HG03460 (cell line): ENCODE measurements around the gene GNB1.
"Not testable (repeated sequence)": the region's sequence is repeated elsewhere in the genome, so short reads cannot be mapped to it uniquely, and the experiment has no call there.

Experiments used
- ATAC-seq: cut with Tn5 transposase; IDR thresholded peaks from one replicate; pipeline ENCODE4 v1.9.1; 2021; ENCODE audit not compliant: unreplicated experiment

The GNB1 gene

DNA sequence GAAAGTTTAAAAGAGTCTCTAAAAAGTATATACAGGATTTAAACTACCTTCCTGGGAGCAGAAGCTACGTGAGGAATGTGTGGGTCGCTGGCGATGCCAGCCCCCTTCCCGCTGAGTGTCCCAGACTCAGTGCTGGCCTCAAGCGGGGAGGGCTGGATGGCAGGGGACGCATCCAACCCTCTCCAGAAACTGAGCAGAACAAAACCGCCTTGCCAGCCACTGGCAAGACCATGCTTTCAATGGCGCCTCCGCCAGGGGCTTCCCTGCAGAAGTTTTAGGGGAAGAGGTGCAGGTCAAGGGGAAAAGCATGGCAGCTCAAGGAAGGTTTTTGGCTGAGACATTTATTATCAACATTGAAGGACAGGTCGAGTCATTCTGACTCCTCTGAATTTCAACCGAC is 138.7 kb downstream of the GNB1 start:
- ATAC-seq, result no peak

DNA sequence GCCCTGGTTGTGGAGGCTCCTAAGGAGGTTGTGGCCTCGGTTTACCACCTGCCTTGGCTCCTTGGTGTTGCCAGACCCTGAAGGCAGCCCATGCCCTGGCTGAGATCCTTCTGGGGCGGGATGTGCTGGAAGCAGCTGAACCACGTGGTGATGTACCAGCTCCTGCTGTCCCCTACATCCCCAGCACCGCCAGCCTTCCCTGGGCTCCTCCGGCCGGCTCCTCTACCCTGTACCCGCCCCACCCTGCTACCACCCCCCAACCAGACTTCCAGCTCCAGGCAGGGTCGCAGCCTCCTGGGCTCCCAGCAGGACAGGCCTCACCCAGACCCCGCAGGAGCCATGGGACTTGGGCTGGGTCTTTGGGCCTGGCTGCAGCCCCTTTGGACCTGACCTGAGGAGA is 140.9 kb downstream of the GNB1 start:
- not testable (repeated sequence) for ATAC-seq

DNA sequence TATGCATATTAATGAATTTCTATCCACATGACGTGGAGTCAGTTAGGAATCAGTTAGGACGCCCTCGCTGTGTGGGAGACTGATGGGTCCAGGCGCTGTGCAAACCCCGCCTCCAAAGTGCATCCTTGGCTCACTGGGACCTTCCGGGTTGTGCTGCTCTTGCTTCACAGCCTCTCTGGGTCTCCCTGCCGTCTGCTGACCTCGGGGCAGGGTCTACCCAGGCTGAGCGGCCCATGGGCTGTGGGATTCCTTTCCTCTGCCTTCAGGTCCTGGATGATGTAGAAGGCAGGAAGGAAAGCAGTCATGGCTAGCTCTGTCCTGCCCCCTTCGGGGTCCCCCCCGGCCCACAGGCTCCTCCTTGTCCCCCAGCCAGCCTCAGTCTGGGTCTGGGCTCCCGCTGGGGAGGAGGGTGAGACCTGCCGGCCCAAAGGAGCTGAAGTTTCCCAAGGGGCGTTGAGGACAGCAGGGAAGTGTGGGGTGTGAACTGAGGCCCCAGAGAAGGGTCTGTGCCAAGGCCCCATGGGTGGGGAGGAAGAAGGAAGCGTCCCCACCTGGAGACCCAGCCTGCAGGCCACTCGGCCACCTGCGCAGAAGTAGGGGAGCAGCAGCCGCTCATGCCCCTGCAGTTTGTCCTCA is 142.1 kb downstream of the GNB1 start:
- ATAC-seq, result no peak

DNA sequence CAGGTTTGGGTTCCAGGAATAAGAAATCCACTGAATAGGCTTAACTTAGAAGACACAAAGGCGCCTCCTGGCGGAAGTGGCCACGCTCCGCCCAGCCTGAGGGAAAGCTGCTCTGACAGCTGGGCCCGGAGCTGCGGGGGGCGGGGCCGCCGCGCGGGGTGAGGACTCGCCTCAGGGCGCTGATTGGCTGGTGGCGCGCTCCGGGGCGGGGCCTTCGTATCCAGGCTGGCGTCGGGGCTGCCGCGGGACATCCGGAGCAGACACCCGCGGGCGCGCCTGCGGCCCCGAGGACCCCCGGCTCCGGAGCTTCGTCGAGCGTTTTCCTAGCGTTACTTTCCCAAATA is 144.3 kb downstream of the GNB1 start:
- peak; percentile 73 for ATAC-seq

DNA sequence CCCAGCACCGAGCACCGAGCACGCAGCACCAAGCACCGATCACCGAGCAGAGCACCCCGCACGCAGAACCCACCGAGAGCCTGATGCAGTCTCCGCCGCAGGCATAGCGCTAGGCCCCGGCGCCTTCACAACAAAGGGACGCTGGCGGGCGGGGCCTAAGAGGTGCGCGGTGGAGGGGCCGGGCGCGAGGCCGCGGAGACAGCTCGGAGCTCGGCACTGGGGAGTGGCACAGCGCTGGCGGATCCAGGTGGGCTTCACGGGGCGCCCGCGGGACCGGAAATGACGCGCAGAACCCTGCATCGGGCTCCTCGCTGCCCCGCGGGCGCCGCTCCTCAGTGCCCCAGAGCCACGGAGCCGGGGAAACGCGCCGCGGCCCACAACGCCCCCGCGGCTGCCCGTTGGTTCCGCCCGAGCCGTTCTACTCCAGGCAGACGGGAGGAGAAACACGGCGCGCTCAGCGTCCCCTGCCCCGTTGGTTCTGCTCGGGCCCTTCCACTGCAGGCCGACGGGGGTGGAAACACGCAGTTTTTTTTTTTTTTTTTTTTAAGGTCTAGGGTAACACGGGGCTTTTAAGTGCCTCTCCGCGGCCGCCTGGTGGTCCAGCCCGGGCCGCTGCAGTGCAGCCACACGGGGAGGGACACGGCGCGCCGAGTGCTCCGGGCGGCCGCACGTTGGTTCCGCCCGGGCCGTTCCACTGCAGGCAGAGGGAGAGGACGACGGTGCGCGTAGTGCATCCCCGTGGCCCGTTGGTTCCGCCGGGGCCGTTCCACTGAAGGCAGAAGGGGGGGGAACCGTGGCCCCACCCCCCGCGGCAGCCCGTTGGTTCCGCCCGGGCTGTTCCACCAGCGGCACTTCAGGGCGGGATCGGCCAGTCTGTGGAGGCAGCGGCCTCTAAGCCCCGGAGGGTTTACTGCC is 145.0 kb downstream of the GNB1 start:
- peak; percentile 60 for ATAC-seq

DNA sequence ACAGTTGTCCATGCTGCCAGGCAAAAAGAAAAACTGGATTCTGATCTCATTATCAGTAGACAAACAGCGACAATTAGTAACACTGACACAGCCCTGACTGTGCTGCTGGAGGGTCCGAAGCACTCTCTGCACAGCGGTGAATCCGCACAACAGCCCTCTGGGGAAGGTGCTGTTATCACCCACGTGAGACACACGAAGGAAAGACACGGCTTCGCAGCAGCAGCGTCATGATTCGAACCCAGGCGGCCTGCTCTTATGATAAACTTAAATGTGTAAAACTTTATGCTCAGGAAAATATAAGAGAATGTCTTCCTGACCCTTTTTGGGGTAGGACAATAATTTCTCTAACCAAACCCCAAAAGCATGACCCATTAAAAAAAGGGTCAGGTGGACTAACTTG is 148.4 kb downstream of the GNB1 start:
- not testable (repeated sequence) for ATAC-seq

DNA sequence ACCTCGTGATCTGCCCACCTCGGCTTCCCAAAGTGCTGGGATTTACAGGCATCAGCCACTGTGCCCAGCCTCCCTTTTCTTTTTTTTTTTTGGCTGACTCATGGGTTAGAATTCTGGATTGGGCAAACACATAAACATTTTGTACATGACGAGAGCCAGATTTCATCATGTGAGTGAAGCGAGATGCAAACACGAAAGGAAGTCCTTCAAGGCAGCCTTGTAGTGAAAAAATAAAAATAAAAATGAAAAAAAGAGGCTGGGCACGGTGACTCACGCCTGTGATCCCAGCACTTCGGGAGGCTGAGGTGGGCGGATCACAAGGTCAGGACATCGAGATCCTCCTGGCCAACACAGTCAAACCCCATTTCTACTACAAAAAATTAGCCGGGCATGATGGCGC is 149.9 kb downstream of the GNB1 start:
- ATAC-seq, result not testable (repeated sequence)

DNA sequence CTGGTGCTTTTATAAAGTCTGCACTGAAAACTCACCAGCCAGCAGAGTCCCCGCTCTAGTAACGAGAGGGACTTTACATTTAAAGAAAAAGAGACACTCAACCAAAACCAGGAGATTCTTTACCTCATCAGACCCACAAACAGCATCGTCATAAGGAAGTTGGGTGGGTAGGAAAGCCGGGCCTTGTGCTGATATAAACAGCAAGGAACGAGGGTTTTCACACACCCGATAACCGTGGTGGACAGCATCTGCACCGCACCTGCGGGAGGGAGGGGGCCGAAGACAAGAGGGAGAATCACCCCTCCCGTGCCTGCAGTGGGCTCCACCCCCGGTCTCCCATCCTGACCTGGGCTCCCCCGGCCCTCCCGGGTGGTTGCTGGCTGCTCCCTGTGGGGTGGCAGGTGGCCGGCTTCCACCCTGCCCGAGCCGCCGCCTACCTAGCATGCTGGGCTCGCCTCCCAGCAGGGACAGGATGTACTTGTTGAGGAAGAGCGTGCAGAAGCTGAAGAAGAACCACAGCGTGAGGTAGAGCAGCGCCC is 152.0 kb downstream of the GNB1 start:
- not testable (repeated sequence) for ATAC-seq

DNA sequence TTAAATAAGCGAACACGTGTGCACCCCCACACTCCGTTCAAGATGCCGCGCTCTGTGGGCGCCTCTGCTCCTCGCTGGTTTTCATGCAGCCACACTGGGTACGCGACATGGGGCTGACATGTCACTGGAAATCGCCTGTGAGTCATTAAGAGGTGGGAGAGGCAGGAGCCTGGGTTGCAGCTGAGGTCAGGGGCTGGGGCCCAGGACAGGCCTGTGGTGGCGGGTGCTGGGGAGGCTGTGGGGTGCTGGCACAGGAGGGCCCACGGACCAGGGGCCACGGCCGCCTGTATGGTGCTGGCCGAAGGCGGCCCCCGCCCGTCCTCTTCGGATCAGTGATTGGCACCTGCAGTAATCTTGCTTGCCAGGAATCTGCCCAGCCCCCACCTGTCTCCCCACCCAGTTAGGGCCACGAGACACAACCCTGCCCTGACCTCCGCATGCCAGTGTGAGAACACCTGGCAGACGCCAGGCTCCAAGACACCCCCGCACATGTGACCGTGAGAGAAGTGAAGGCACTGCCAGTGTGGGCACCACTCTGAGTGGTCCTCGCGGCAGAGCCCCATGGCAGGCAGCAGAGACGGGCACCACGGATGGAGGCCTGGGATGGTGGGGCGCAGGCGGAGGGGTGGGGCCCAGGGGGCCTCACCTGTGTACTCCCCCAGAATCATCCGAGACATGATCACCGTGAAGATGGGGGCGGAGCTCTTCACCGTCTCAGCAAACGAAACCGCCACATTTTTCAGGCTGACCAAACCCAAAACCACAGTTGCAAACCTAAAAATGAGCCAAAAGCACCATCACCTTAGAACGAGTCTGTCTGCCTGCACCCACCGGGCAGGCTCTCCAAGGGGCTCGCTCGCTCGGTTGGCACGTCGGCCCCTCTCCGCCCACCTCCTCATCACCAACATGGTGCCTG is 153.0 kb downstream of the GNB1 start:
- ATAC-seq, result not testable (repeated sequence)
